GM10248 (cell line): ENCODE results near the gene MAML2.

ENCODE experiments used
- CTCF ChIA-PET: fragments of 300-600 bp; sonication (Branson Sonifier 250); formaldehyde crosslinking; extraction: SDS; loops from one replicate; lab custom pipeline; 2021; ENCODE audit warnings: antibody characterized with exemption; lab: Yijun Ruan, JAX
- POLR2A ChIA-PET: fragments of 350-650 bp; sonication (Branson Sonifier 250); formaldehyde crosslinking; extraction: SDS; loops from one replicate; lab custom pipeline; 2020; ENCODE audit warnings: antibody characterized with exemption; lab: Yijun Ruan, JAX
- DNase-seq: peaks from one replicate; pipeline ENCODE4 v3.0.0; 2012; ENCODE audit errors: extremely low spot score
- CTCF ChIP-seq: IDR thresholded peaks from 2 replicates; pipeline ENCODE4 v1.5.1; 2012; ENCODE audit warnings: mild to moderate bottlenecking, low read depth; ENCODE audit errors: extremely low read depth, missing control alignments, control extremely low read depth

MAML2 gene

DNA sequence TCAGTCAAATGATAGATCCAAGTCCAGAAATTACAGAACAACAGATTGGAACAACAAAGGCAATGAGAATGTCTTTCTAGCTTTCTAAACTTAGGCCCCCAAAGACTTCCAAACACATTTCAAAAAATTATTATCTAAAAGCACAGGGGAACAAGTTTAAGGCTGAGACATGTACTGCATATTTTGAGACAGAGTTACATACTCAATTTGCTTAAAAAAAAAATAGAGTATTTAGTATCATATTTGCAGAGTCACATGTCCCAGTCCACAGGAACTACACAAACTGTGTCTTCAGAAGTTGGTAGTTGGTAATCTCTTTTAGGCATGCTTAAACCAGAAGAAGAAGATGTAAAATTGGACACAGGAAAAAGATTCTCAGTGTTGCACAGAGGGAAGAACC lies 127.2 kb downstream of the MAML2 start:
- POLR2A ChIA-PET: no interaction called here
- no peak for TF ChIP-seq CTCF
- no peak for DNase-seq
- CTCF ChIA-PET: interaction anchor here (1.0 to 2.0 kb wide), 2 partner anchors 20 to 23 kb away, joined by 4 to 9 read pairs; no protein-coding TSS in a partner anchor

- POLR2A ChIA-PET: interaction anchor here (0.6 kb wide), 1 partner anchor 268 kb away, joined by 4 read pairs; no protein-coding TSS in a partner anchor
- CTCF ChIA-PET: interaction anchor here (1.0 to 2.1 kb wide), 5 partner anchors 10 to 128 kb away, joined by 4 to 9 read pairs (median 5); partner anchors contain the start of gene MAML2
- no peak for TF ChIP-seq CTCF
Measured at GRCh38 chr11:96215110-96215782, 127.7 kb downstream of the MAML2 start.

GRCh38 chr11:96214777-96215109 lies 128.3 kb downstream of the MAML2 start:
- DNase-seq: no peak
- ChIA-PET POLR2A (interaction anchor here (0.6 kb wide), 1 partner anchor 268 kb away, joined by 4 read pairs; no protein-coding TSS in a partner anchor), CTCF (interaction anchor here (1.0 to 2.1 kb wide), 5 partner anchors 10 to 128 kb away, joined by 4 to 9 read pairs (median 5); partner anchors contain the start of gene MAML2)
- no peak for TF ChIP-seq CTCF

More at GRCh38 chr11:96215110-96215782, 127.7 kb downstream of the MAML2 start:
- peak; percentile 35 for DNase-seq

DNA sequence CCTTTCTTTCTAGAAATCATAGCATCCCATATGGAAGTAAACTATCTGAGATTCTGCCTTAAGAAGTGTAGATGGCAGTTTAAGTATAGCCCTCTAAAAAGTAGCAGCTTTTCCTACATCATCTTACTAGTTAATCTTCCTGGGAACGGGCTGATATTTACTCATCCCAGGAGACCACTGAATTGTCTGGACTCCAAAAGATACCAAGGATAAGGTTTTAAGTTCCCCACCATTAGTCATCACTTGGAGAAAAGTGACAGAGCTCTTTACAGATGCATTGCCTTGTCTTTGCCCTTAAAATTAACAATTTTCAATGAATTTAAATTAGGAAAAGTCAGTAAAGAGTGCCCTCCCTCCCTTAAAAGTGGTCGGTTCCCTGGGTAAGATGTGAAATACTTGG lies 129.5 kb downstream of the MAML2 start:
- CTCF ChIA-PET: interaction anchor here (1.4 to 2.1 kb wide), 3 partner anchors 19 to 128 kb away, joined by 3 to 5 read pairs (median 4); no protein-coding TSS in a partner anchor
- POLR2A ChIA-PET: no interaction called here
- DNase-seq: no peak
- TF ChIP-seq CTCF: no peak

DNA sequence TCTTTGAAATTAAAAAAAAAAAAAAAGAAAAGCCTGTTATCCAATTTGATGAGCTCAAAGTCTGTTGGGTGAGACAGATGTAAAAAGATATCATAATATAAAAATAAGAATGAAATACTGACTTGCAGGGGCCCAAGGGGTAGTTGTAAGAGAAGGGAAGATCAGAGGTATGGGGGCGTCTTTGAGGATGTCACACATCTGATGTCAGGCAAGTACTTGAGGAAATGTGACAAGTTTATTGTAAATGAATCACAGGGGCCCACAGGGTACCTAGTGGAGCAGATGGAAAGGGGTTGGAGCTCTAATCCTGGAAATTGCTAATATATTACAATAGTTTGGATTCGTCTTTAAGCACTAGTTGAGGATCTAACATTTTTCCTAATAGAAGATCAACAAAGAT lies 131.6 kb downstream of the MAML2 start:
- CTCF ChIA-PET: interaction anchor here (1.6 kb wide), 1 partner anchor 14 kb away, joined by 6 read pairs; no protein-coding TSS in a partner anchor
- POLR2A ChIA-PET: no interaction called here
- no peak for DNase-seq
- no peak for TF ChIP-seq CTCF

- CTCF ChIA-PET: no interaction called here
- DNase-seq: no peak
- POLR2A ChIA-PET: no interaction called here
Measured at GRCh38 chr11:96207459-96208449, 135.2 kb downstream of the MAML2 start.

More at GRCh38 chr11:96207459-96208449, 135.2 kb downstream of the MAML2 start:
- TF ChIP-seq CTCF: no peak
